Measurements from ENCODE around the gene ASB10. TPM values are rescaled to one million over a fixed set of nuclear protein-coding genes. Genes with fewer than 3 reads are reported as not detected.

The ASB10 gene
- total RNA-seq, 1 experiment from 2014 or later: not detected

DNA sequence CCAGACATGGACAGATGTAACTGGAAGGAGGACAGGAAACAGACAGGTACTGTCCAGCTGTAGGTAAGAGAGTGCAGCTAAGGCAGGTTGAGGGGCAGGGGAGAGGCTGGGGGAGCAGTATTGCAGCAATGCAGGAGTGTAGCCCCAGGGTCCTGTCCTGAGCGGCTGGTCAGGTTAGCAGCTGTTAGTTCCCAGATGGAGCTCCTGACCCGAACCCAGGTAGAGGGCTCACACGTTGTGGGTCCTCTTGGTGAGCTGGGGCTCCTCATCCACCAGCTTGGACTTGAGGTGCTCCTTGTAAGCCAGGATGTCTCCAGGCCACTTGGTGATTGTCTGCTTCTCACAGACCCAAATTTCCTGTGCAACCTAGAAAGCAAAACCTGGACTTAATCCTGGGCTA, 26.8 kb upstream of the ASB10 start:
- ChIA-PET CTCF (interaction anchor here (0.7 to 1.5 kb wide), 5 partner anchors 11 to 409 kb away, joined by 3 to 5 read pairs (median 3); no protein-coding TSS in a partner anchor), POLR2A (interaction anchor here (0.6 to 1.8 kb wide), 7 partner anchors 8 to 106 kb away, joined by 3 to 7 read pairs (median 4); partner anchors contain the start of genes ABCF2 and ASB10)
- Mint-ChIP-seq H3K4me3 (ENCODE audit: unreplicated experiment) (no peak overlapping the region), H3K9me3 (ENCODE audit: unreplicated experiment) (no peaks in the 10 kb centered on the region), H3K27me3 (ENCODE audit: insufficient read depth, unreplicated experiment) (no peaks in the 10 kb centered on the region), H3K27ac (ENCODE audit: low read depth, unreplicated experiment) (no peak overlapping the region), H3K36me3 (ENCODE audit: insufficient read depth, unreplicated experiment) (peaks cover 69% of the 10 kb centered on the region), H3K4me1 (ENCODE audit: insufficient read depth, unreplicated experiment) (no peaks in the 10 kb centered on the region)
- no peak for DNase-seq (ENCODE audit: unreplicated experiment)
- BruUV-seq (replicated peaks): no TSS peak
- intact Hi-C loops (cut with micrococcal nuclease): no loop called here
- TF ChIP-seq, protein P1, sequence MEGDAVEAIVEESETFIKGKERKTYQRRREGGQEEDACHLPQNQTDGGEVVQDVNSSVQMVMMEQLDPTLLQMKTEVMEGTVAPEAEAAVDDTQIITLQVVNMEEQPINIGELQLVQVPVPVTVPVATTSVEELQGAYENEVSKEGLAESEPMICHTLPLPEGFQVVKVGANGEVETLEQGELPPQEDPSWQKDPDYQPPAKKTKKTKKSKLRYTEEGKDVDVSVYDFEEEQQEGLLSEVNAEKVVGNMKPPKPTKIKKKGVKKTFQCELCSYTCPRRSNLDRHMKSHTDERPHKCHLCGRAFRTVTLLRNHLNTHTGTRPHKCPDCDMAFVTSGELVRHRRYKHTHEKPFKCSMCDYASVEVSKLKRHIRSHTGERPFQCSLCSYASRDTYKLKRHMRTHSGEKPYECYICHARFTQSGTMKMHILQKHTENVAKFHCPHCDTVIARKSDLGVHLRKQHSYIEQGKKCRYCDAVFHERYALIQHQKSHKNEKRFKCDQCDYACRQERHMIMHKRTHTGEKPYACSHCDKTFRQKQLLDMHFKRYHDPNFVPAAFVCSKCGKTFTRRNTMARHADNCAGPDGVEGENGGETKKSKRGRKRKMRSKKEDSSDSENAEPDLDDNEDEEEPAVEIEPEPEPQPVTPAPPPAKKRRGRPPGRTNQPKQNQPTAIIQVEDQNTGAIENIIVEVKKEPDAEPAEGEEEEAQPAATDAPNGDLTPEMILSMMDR (IDR thresholded peaks at IDR 0.05; ENCODE audit: unreplicated experiment): no peak

DNA sequence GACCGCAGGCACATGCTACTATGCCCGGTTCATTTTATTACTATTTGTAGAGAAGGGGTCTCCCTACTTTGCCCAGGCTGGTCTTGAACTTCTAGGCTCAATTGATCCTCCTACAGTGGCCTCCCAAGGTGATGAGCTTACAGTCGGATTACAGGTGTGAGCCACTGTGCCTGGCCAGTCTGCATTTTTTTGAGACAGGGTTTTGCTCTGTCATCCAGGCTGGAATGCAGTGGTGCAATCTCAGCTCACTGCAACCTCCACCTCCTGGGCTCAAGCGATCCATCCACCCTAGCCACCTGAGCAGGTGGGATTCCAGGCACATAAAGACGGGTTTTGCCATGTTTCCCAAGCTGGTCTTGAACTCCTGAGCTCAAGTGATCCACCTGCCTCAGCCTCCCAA, 25.6 kb upstream of the ASB10 start:
- Mint-ChIP-seq H3K27me3 (ENCODE audit: insufficient read depth, unreplicated experiment) (no peaks in the 10 kb centered on the region), H3K4me1 (ENCODE audit: insufficient read depth, unreplicated experiment) (no peaks in the 10 kb centered on the region), H3K4me3 (ENCODE audit: unreplicated experiment) (no peak overlapping the region), H3K27ac (ENCODE audit: low read depth, unreplicated experiment) (no peak overlapping the region), H3K9me3 (ENCODE audit: unreplicated experiment) (no peaks in the 10 kb centered on the region), H3K36me3 (ENCODE audit: insufficient read depth, unreplicated experiment) (peaks cover 57% of the 10 kb centered on the region)
- intact Hi-C loops (cut with micrococcal nuclease): no loop called here
- BruUV-seq (replicated peaks): no TSS peak
- TF ChIP-seq, protein P1 (IDR thresholded peaks at IDR 0.05; ENCODE audit: unreplicated experiment): no peak
- ChIA-PET POLR2A (interaction anchor here (1.7 to 1.8 kb wide), 2 partner anchors 10 to 14 kb away, joined by 6 to 7 read pairs; partner anchors contain the start of gene ABCF2), CTCF (interaction anchor here (1.1 to 1.5 kb wide), 3 partner anchors 12 to 89 kb away, joined by 3 to 5 read pairs (median 4); no protein-coding TSS in a partner anchor)
- no peak for DNase-seq (ENCODE audit: unreplicated experiment)

DNA sequence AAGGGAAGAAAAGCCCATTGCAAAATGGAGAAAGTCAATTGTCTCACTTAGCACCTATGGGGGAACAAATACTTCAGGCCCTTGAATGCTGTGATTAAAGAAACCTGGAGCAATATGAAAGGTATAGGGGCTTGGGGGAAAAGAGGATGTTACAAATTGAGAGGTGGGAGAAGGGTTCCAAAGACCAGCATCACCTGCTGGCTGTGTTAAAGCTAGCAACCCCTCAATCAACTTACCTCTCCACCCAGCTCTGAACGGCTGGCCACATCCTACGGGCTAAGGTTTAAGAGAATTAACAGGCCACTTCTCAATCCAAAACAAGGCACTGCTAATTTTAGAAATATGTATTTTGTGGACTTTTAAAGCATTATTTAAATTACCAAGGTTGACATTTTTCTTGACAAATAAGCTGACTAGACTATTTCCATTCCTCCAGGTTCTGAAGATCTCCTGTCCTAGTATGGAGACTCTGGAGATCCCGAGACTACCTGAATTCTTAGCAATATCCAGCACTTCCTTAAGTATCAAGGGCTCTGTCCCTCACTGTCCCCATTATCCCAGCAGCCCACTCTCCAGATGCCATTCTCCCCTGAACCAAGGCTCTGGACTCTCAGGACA, 24.2 kb upstream of the ASB10 start:
- CTCF ChIA-PET: interaction anchor here (0.6 to 0.9 kb wide), 3 partner anchors 39 to 100 kb away, joined by 3 to 7 read pairs (median 3); no protein-coding TSS in a partner anchor
- Mint-ChIP-seq H3K4me1 (ENCODE audit: insufficient read depth, unreplicated experiment) (peaks cover 6% of the 10 kb centered on the region), H3K36me3 (ENCODE audit: insufficient read depth, unreplicated experiment) (peaks cover 43% of the 10 kb centered on the region), H3K27ac (ENCODE audit: low read depth, unreplicated experiment) (no peak overlapping the region), H3K27me3 (ENCODE audit: insufficient read depth, unreplicated experiment) (peaks cover under 1% of the 10 kb centered on the region), H3K9me3 (ENCODE audit: unreplicated experiment) (no peaks in the 10 kb centered on the region), H3K4me3 (ENCODE audit: unreplicated experiment) (no peak overlapping the region)
- TF ChIP-seq, protein P1 (IDR thresholded peaks at IDR 0.05; ENCODE audit: unreplicated experiment): no peak
- BruUV-seq (replicated peaks): no TSS peak
- intact Hi-C loops (cut with micrococcal nuclease): loop anchor here (1.0 kb wide), 1 partner anchor 16 kb away; the partner anchor contains the start of gene ABCF2
- DNase-seq (ENCODE audit: unreplicated experiment): no peak
- POLR2A ChIA-PET: interaction anchor here (0.7 kb wide), 1 partner anchor 57 kb away, joined by 3 read pairs; no protein-coding TSS in a partner anchor

DNA sequence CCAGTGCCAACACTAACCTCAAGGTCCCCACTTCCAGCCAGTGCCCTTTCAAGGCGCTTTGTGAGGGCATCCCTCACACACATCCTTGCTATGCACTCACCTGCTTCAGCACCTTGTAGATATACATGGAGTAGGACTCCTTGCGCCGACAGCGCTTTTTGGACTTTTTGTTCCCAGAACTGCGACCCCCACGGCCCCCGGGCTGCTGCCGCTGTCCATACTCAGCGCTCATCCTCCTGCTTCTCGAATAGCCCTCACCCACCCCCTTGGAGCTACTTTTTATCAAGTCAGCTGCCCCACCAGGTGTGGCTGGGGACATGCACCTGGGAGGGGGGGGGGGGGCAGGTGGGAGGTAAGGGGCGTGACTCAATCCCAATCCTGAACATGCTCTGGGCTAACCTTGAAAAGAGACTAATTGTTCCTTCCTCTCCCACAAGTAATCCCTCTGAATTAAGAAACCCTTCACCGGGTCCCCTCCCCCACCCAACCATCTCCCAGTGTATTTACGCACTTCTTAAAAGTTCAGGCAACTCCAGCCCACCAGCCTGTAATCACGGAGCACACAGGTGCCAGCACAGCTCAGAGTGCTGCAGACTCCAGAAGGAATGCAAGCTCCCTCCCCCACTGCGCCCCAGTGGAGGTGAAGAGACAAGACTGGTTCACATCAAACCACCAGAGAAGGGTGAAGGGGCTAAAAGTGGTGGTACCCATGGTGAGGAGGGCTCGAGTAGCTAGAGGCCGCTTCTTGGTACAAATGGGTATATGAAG, 23.2 kb upstream of the ASB10 start, which contains the start of gene H2BK1:
H2BK1 (minus strand) TSS at position 402 of the 768 bp plus-strand sequence; CDS start at position 232, 170 bp downstream.
- peaks cover 10% of the 10 kb centered on the region for H3K27me3 Mint-ChIP-seq (ENCODE audit: insufficient read depth, unreplicated experiment)
- no peak for DNase-seq (ENCODE audit: unreplicated experiment)
- POLR2A ChIA-PET: no interaction called here

More for the DNA sequence above, 23.2 kb upstream of the ASB10 start, which contains the start of gene H2BK1:
- CTCF ChIA-PET: interaction anchor here (0.7 kb wide), 1 partner anchor 38 kb away, joined by 7 read pairs; no protein-coding TSS in a partner anchor
- intact Hi-C loops (cut with micrococcal nuclease): no loop called here
- Mint-ChIP-seq H3K36me3 (ENCODE audit: insufficient read depth, unreplicated experiment) (peaks cover 34% of the 10 kb centered on the region), H3K4me3 (ENCODE audit: unreplicated experiment) (no peak within 1 kb of the TSS), H3K4me1 (ENCODE audit: insufficient read depth, unreplicated experiment) (peaks cover 6% of the 10 kb centered on the region), H3K9me3 (ENCODE audit: unreplicated experiment) (no peaks in the 10 kb centered on the region), H3K27ac (ENCODE audit: low read depth, unreplicated experiment) (no peak within 1 kb of the TSS)
- BruUV-seq (replicated peaks): no TSS peak
- TF ChIP-seq, protein P1 (IDR thresholded peaks at IDR 0.05; ENCODE audit: unreplicated experiment): no peak

Data from MCF 10A (cell line).